Naive thymus-derived CD8-positive, alpha-beta T cell (primary cell): ENCODE data around the gene SYT15B. TPM values are rescaled to one million over a fixed set of nuclear protein-coding genes. Genes with fewer than 3 reads are reported as not detected.

Source experiments
- polyA plus RNA-seq, 3 donors: library from polyadenylated mRNA; unstranded; fragments of 300-500 nt; fragmentation: Illumina TruSeq; gene quantifications; one replicate each; pipeline ENCODE4 v1.2.3, GENCODE V29; 2021
- total RNA-seq, 8 experiments: library from RNA in 2 of 8; stranded (reverse) in 2 of 8; gene quantifications; one replicate each; pipeline ENCODE4 v1.2.3 and lab custom pipeline; 2021 to 2026

SYT15B gene
- total and polyA plus RNA-seq, 5 experiments from 2014 or later: 0.13 TPM; not detected in 4

Other genes starting within 250 kb of the SYT15B start
- gene AGAP9, start 240.0 kb downstream of the SYT15B start, total RNA-seq: 10 to 100 TPM in 1 of 2 experiments, 1 to 10 TPM in 1; 9.0 to 10.1 TPM
- under 1 TPM; 0.09 to 0.31 (median 0.17) TPM for gene AGAP9, start 240.0 kb downstream of the SYT15B start, polyA plus RNA-seq
- not detected for gene NPY4R2, start 155.1 kb upstream of the SYT15B start, total RNA-seq
- gene NPY4R2, start 155.1 kb upstream of the SYT15B start, polyA plus RNA-seq: not detected
- not detected for gene FAM25C, start 236.2 kb upstream of the SYT15B start, total RNA-seq
- not detected for gene FAM25C, start 236.2 kb upstream of the SYT15B start, polyA plus RNA-seq